ENCODE measurements around the gene ABRACL. TPM values are rescaled to one million over a fixed set of nuclear protein-coding genes. Genes with fewer than 3 reads are reported as not detected.
"Not testable (repeated sequence)": the region's sequence is repeated elsewhere in the genome, so short reads cannot be mapped to it uniquely, and the experiment has no call there.

The ABRACL gene
- polyA plus RNA-seq (ENCODE audit: insufficient read length) = 16.0 TPM

GRCh38 chr6:139028658-139029469 lies at the start of gene ABRACL:
ABRACL (plus strand) TSS chr6:139028745; CDS start chr6:139034161, 5,416 bp downstream.
- DNase-seq (ENCODE audit: low read depth) = no peak

DNA sequence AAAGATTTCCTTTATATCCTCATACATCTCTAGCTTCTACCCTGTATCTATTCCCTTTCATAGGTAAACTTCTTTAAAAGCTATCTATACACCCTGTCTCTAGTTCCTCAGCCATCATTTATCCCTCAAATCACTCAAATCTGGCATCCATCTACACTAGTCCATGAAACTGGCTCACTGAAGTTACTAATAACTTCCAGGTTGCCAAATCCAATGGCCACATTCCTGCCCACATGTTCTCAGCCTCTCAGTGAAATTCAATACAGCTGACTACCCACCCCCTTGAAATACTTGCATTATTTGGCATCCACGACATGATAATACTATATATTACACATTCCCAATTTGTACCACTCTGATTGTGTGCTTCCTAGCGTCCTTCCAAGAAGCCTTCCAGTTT lies 49.2 kb upstream of the ABRACL start:
- DNase-seq (ENCODE audit: low read depth) = no peak

GRCh38 chr6:138979813-138980668 lies 48.5 kb upstream of the ABRACL start:
- DNase-seq (ENCODE audit: low read depth) = no peak

DNA sequence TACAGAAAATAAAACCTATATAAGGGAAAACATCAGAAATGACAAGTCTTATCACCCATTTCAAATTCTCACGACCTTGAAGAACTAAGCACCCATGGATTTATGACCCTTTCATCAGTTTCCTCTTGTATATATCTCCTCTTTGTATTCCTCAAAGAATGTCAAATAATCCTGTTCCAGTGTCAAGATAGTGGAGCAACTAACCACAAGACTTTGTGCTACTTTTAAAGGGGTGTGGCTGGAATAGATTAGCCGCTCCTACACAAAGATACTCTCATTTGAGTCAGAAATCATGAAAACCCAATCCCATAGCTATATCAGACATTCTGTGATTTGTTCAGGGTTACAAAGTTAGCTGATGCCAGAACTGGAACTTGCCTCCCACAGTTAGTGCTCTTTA lies 47.1 kb upstream of the ABRACL start:
- DNase-seq (ENCODE audit: low read depth) = no peak

- DNase-seq (ENCODE audit: low read depth) = no peak
Observed at GRCh38 chr6:138986578-138986977, 42.0 kb upstream of the ABRACL start.

GRCh38 chr6:138987080-138987642 lies 41.4 kb upstream of the ABRACL start:
- DNase-seq (ENCODE audit: low read depth) = no peak

DNA sequence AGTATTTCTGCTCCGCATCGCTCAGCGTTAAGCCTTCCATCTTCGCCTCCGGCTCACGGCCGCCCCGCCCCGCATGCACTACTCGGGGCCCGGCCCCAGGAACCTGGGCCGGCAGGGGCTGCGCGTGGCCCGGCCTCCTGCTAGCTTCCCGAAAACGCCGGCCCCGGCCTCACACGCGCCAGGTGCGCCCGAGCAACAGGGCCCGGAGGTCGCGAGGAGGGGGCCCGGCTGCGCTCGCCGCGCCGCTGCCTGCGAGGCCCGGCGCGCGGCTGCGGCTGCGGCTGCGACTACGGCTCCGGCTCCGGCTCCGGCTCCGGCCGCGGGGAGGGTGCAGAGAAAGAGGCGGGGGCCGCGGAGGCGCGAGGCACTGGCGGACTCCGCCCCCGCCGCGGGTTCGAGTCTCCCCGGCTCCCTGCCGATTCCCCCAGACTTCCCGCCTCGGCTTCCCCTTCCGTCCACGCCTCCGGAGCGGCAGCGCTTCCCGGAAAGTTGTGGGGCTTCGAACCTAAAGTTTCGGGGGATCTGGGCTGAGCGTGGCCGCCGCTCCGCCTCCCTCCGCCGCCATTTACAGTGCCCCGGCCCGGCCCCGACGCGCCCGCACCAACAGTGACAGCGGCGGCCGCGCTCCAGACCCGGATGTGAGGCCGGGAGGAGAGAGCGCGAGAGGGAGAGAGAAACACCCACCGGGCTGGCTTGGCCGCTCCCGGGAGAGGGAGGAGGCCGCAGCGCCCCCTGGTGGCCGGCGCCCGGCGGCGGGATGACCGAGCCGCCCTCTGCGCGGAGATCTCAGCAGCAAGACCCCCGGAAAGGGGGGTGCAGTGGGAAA lies 40.7 kb upstream of the ABRACL start, which contains the start of gene REPS1:
REPS1 (minus strand) TSS at position 611 of the 826 bp plus-strand sequence; CDS start at position 40, 571 bp downstream.
- DNase-seq (ENCODE audit: low read depth) = peak; percentile 62

DNA sequence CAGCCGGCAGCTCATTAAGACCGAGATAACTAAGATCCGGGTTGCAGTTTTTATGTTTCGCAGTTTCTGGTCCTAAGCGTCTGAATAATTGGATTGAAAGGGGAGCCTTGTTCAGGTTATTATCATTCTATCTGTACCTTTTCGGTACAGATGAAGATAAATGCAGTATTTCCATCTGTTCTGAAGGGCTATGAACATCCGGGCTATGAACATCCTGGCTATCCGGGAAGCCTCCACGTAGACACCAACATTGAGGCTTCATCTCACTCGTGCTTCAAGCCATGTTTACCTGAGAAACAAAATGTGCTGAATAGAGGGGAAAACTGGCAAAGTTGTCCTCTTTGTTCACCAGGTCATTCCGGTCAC lies 40.1 kb upstream of the ABRACL start:
- DNase-seq (ENCODE audit: low read depth) = no peak

- no peak for DNase-seq (ENCODE audit: low read depth)
Observed at GRCh38 chr6:138989098-138989983, 39.2 kb upstream of the ABRACL start.

- no peak for DNase-seq (ENCODE audit: low read depth)
Observed at GRCh38 chr6:138991206-138991605, 37.3 kb upstream of the ABRACL start.

DNA sequence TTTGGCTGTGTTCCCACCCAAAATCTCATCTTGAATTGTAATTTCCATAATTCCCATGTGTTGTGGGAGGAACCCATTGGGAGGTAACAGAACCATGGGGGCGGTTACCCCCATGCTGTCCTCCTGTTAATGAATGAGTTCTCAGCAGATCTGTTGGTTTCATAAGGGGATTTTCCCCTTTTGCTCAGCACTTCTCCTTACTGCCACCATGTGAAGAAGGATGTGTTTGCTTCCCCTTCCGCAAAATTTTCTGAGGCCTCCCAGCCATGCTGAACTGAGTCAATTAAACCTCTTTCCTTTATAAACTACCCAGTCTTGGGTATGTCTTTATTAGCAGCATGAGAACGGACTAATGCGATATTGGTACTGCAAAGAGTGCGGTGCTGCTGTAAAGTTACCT lies 35.6 kb upstream of the ABRACL start:
- DNase-seq (ENCODE audit: low read depth) = not testable (repeated sequence)

DNA sequence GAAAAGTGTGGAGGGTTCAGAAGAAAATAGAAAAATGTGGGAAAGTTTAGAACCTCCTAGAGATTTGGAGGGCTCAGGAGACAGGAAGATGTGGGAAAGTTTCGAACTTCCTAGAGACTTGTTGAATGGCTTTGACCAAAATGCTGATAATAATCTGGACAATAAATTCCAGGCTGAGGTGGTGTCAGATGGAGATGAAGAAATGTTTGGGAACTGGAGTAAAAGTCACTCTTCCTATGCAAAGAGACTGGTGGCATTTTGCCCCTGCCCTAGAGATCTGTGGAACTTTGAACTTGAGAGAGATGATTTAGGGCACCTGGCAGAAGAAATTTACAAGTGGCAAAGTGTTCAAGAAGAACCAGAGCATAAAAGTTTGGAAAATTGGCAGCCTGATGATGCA lies 35.1 kb upstream of the ABRACL start:
- DNase-seq (ENCODE audit: low read depth) = not testable (repeated sequence)

GRCh38 chr6:138996524-138996923 lies 32.0 kb upstream of the ABRACL start:
- DNase-seq (ENCODE audit: low read depth) = no peak

DNA sequence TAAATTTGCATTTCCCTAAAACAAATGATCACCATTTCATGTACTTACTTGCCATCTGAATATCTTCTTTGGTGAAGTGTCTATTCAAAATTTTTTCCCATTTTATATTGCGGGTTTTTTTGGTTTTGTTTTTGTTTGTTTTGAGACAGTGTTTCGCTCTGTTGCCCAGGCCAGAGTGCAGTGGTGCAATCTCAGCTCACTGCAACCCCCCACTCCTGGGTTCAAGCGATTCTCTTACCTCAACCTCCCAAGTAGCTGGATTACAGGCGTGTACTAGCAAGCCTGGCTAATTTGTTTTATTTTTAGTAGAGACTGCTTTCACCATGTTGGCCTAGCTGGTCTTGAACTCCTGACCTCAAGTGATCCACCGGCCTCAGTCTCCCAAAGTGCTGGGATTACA lies 31.4 kb upstream of the ABRACL start:
- DNase-seq (ENCODE audit: low read depth) = no peak

DNA sequence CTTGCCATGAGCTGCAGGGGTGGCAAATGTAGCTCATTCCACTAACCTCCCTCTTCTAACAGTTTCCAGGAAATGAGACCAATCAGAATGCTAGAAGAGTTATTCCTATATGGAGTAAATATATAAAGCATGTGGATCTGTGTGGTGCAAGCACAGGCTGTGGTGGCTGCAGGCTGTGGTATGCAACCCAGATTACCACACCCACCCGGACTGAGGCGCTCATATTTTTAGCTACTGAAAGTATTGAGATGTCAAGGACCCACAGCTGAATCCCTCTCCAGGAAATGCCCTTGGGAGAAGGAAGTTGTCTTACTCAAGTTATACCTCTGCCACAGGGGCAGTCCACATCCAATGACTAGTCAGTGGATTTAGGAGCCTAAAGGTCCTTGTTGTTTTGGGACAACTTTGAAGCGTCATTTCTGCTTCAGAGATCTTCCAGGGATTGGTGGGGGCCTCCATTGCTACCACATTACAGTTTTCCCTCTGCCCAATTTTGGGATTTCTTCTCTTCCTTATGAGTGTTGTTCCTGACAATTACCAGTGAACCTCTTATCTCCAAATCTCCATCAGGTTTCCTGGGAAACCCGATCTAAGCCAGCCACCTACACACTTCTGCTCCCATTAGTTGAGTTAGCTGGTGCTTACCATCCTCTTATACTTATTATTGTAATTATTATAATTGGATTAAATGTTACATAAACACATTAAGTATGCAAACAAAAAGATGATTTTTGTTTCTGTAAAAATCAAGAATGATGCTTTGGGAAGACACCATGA lies 28.4 kb upstream of the ABRACL start:
- no peak for DNase-seq (ENCODE audit: low read depth)

GRCh38 chr6:139003751-139004150 lies 24.8 kb upstream of the ABRACL start:
- DNase-seq (ENCODE audit: low read depth) = no peak

- DNase-seq (ENCODE audit: low read depth) = no peak
Observed at GRCh38 chr6:139006477-139006876, 22.1 kb upstream of the ABRACL start.

DNA sequence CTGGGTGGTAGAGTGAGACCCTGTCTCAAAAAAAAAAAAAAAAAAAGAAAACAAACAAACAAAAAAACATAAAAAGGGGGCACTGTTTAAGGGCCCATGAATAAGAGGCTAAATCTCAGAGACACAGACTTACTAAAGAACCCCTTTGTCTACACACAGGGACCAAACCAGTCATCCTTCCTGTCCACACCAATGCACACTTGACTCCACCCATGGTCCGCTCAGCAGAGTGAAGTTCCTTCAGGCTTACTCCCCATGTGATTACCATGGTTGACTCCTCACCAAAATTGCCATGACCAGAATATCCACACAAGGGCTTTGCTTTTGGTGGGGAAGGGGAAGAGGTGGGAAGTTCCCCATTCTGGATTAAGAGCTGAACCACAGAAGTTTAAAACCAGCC lies 21.1 kb upstream of the ABRACL start:
- no peak for DNase-seq (ENCODE audit: low read depth)

DNA sequence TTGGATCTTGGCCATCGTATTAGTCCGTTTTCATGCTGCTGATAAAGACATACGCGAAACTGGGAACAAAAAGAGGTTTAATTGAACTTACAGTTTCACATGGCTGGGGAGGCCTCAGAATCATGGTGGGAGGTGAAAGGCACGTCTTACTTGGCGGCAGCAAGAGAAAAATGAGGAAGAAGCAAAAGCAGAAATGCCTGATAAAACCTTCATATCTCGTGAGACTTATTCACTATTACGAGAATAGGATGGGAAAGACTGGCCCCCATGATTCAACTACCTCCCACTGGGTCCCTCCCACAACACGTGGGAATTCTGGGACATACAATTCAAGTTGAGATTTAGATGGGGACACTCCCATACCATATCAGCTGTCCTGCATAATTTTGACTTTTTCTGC lies 20.4 kb upstream of the ABRACL start:
- no peak for DNase-seq (ENCODE audit: low read depth)

DNA sequence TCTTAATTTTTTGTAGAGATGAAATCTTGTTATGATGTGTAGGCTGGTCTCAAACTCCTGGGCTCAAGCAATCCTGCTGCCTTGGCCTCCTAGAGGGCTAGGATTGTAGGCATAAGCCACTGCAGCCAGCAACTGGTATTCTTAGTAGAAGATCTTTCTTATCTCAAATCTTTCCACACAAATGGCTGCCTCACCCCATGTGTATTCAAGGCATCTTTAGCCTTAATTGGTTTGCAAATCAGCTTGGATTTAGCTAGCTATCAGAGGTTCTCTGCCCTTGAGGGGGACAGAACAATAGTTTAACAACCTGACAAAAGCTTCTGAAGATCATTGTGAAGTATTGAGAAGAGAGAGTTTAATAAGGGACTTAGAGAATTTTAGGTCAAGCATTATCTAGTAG lies 17.9 kb upstream of the ABRACL start:
- no peak for DNase-seq (ENCODE audit: low read depth)

Data from forelimb muscle (tissue), 1 donor.